WTC11 (cell line): ENCODE data around the gene MICAL2. TPM values are rescaled to one million over a fixed set of nuclear protein-coding genes. Genes with fewer than 3 reads are reported as not detected.

Source experiments
- ATAC-seq: fragments of 200-7000 bp; cut with Tn5 transposase; 2 replicates; pipeline ENCODE4 v1.10.0; 2021; ENCODE audit warnings: mild to moderate bottlenecking, moderate library complexity
- CTCF ChIA-PET: fragments of 300-600 bp; sonication (Branson Sonifier 250); formaldehyde crosslinking; loops from one replicate; lab custom pipeline; 2021; ENCODE audit warnings: antibody characterized with exemption; lab: Charles Lee
- POLR2A ChIA-PET: fragments of 350-600 bp; sonication (Branson Sonifier 250); formaldehyde crosslinking; loops from one replicate; lab custom pipeline; 2021; ENCODE audit warnings: antibody characterized with exemption; lab: Charles Lee
- DNase-seq: peaks from one replicate; pipeline ENCODE4 v3.0.0; 2021; ENCODE audit warnings: low spot score
- H3K27ac Mint-ChIP-seq: 2 replicates; pipeline ENCODE4 v1.8.0; 2021; ENCODE audit warnings: mixed read lengths
- H3K27me3 Mint-ChIP-seq: 2 replicates; pipeline ENCODE4 v1.8.0; 2021; ENCODE audit warnings: low read depth, mild to moderate bottlenecking, moderate library complexity, mixed read lengths
- H3K36me3 Mint-ChIP-seq: 2 replicates; pipeline ENCODE4 v1.8.0; 2021; ENCODE audit warnings: mixed read lengths
- H3K4me1 Mint-ChIP-seq: 2 replicates; pipeline ENCODE4 v1.8.0; 2022; ENCODE audit warnings: mixed read lengths
- H3K4me3 Mint-ChIP-seq: 2 replicates; pipeline ENCODE4 v1.8.0; 2021; ENCODE audit warnings: mild to moderate bottlenecking, moderate library complexity, mixed read lengths
- H3K9me3 Mint-ChIP-seq: 2 replicates; pipeline ENCODE4 v1.8.0; 2021; ENCODE audit warnings: mixed read lengths
- ATF2 ChIP-seq: sonication (generic); formaldehyde crosslinking; IDR thresholded peaks from 2 replicates; pipeline ENCODE4 v1.8.1; 2022; ENCODE audit warnings: low read depth, missing genetic modification reagents, borderline replicate concordance
- E2F1 ChIP-seq: sonication (generic); formaldehyde crosslinking; IDR thresholded peaks from 2 replicates; pipeline ENCODE4 v1.8.0; 2022; ENCODE audit warnings: mild to moderate bottlenecking, missing genetic modification reagents
- EMX1 ChIP-seq: fragments of 250-450 bp; sonication (Bioruptor Pico); IDR thresholded peaks from 2 replicates; pipeline ENCODE4 v1.8.0; 2021; ENCODE audit warnings: mild to moderate bottlenecking
- ERG ChIP-seq: fragments of 250-450 bp; sonication (Bioruptor Pico); IDR thresholded peaks from 2 replicates; pipeline ENCODE4 v1.8.0; 2021; ENCODE audit warnings: mild to moderate bottlenecking
- ESRRA ChIP-seq: sonication (generic); formaldehyde crosslinking; IDR thresholded peaks from 2 replicates; pipeline ENCODE4 v1.8.1; 2022; ENCODE audit warnings: mild to moderate bottlenecking, missing genetic modification reagents, borderline replicate concordance
- FOXJ3 ChIP-seq: sonication (generic); formaldehyde crosslinking; IDR thresholded peaks from 2 replicates; pipeline ENCODE4 v1.9.0; 2021; ENCODE audit warnings: missing genetic modification reagents, mild to moderate bottlenecking, borderline replicate concordance
- HMGA2 ChIP-seq: fragments of 250-450 bp; sonication (Bioruptor Pico); IDR thresholded peaks from 2 replicates; pipeline ENCODE4 v1.4.0; 2021; ENCODE audit warnings: mild to moderate bottlenecking, moderate library complexity
- IRF1 ChIP-seq: sonication (generic); formaldehyde crosslinking; IDR thresholded peaks from 2 replicates; pipeline ENCODE4 v1.8.0; 2023; ENCODE audit warnings: missing genetic modification reagents
- MAX ChIP-seq: sonication (generic); formaldehyde crosslinking; IDR thresholded peaks from 2 replicates; pipeline ENCODE4 v1.8.0; 2022; ENCODE audit warnings: mild to moderate bottlenecking, missing genetic modification reagents
- MXD4 ChIP-seq: fragments of 250-450 bp; sonication (Bioruptor Pico); IDR thresholded peaks from 2 replicates; pipeline ENCODE4 v1.8.0; 2021; ENCODE audit warnings: mild to moderate bottlenecking, moderate library complexity, borderline replicate concordance
- NR3C1 ChIP-seq: sonication (generic); formaldehyde crosslinking; conservative IDR thresholded peaks from 2 replicates; pipeline ENCODE4 v1.8.1; 2023; ENCODE audit warnings: low read depth, mild to moderate bottlenecking, missing genetic modification reagents
- OVOL2 ChIP-seq: fragments of 250-450 bp; sonication (Bioruptor Pico); IDR thresholded peaks from 2 replicates; pipeline ENCODE4 v1.9.0; 2021; ENCODE audit warnings: mild to moderate bottlenecking, borderline replicate concordance
- USF2 ChIP-seq: sonication (generic); formaldehyde crosslinking; IDR thresholded peaks from 2 replicates; pipeline ENCODE4 v1.8.1; 2023; ENCODE audit warnings: mild to moderate bottlenecking, missing genetic modification reagents, moderate library complexity
- ZNF121 ChIP-seq: sonication (generic); formaldehyde crosslinking; IDR thresholded peaks from 2 replicates; pipeline ENCODE4 v1.8.0; 2023; ENCODE audit warnings: missing genetic modification reagents
- ZNF281 ChIP-seq: sonication (generic); formaldehyde crosslinking; IDR thresholded peaks from 2 replicates; pipeline ENCODE4 v1.8.0; 2023; ENCODE audit warnings: mild to moderate bottlenecking, missing genetic modification reagents
- ZNF317 ChIP-seq: sonication (generic); formaldehyde crosslinking; IDR thresholded peaks from 2 replicates; pipeline ENCODE4 v1.8.1; 2023; ENCODE audit warnings: low read depth, mild to moderate bottlenecking, moderate library complexity, missing genetic modification reagents, borderline replicate concordance
- ZNF416 ChIP-seq: fragments of 250-450 bp; sonication (Bioruptor Pico); IDR thresholded peaks from 2 replicates; pipeline ENCODE4 v1.9.0; 2021; ENCODE audit warnings: mild to moderate bottlenecking, inconsistent platforms
- ZNF423 ChIP-seq: fragments of 250-450 bp; sonication (Bioruptor Pico); IDR thresholded peaks from 2 replicates; pipeline ENCODE4 v2.1.2; 2022; ENCODE audit warnings: mild to moderate bottlenecking, moderate library complexity
- total RNA-seq: library from RNA; stranded (reverse); gene quantifications from 3 replicates; pipeline ENCODE4 v1.2.3, GENCODE V29; 2021

Gene MICAL2
- total RNA-seq, 1 experiment from 2014 or later, result 3.1 TPM

- TF ChIP-seq E2F1 (CRISPR knock-in tag), result no peak
- no peak for TF ChIP-seq ZNF121
- no peak for TF ChIP-seq ZNF281 (CRISPR knock-in tag)
- TF ChIP-seq USF2 (CRISPR knock-in tag), result no peak
- no peak for TF ChIP-seq ZNF416
- TF ChIP-seq MXD4, result no peak
- TF ChIP-seq ZNF317 (CRISPR knock-in tag), result no peak
- no peak for TF ChIP-seq MAX (CRISPR knock-in tag)
- no peak for TF ChIP-seq ERG (CRISPR knock-in tag)
- no peak for TF ChIP-seq OVOL2 (CRISPR knock-in tag)
- TF ChIP-seq FOXJ3 (CRISPR knock-in tag), result no peak
Observed at GRCh38 chr11:12248330-12248729, 137.9 kb downstream of the MICAL2 start (continued).

GRCh38 chr11:12249590-12250260 is 139.3 kb downstream of the MICAL2 start:
- Mint-ChIP-seq H3K4me1 (peaks cover 40% of the 10 kb centered on the region), H3K27me3 (no peaks in the 10 kb centered on the region; the same call in 1 of the 2 replicates), H3K4me3 (no peak overlapping the region), H3K9me3 (no peaks in the 10 kb centered on the region), H3K36me3 (no peaks in the 10 kb centered on the region), H3K27ac (peak overlapping the region; percentile 34; the same call in 1 of the 2 replicates)
- ChIA-PET CTCF (interaction anchor here (0.6 to 2.3 kb wide), 5 partner anchors 14 to 205 kb away, joined by 3 to 7 read pairs (median 6); no protein-coding TSS in a partner anchor), POLR2A (interaction anchor here (0.6 kb wide), 1 partner anchor 219 kb away, joined by 3 read pairs; no protein-coding TSS in a partner anchor)
- TF ChIP-seq ATF2 (CRISPR knock-in tag) (no peak), IRF1 (CRISPR knock-in tag) (no peak), EMX1 (CRISPR knock-in tag) (no peak), HMGA2 (CRISPR knock-in tag) (no peak), ESRRA (CRISPR knock-in tag) (no peak), ZNF423 (CRISPR knock-in tag) (no peak), NR3C1 (no peak)
- DNase-seq (no peak), ATAC-seq (no peak)
